Activated effector memory CD4-positive, alpha-beta T cell treated with anti-CD3 and anti-CD28 coated beads, Interleukin-2, amount 50 U/mL, for 16 hours (primary cell): ENCODE data around the gene CCRL2.
"Not testable (repeated sequence)": the region's sequence is repeated elsewhere in the genome, so short reads cannot be mapped to it uniquely, and the experiment has no call there.

Source experiments
- DNase-seq: peaks from one replicate; pipeline ENCODE4 v3.0.0-alpha.2; 2020

CCRL2 gene

GRCh38 chr3:46380471-46381221 lies 26.4 kb upstream of the CCRL2 start:
- DNase-seq, result no peak

GRCh38 chr3:46381625-46382024 lies 25.4 kb upstream of the CCRL2 start:
- DNase-seq, result no peak

- no peak for DNase-seq
Measured at GRCh38 chr3:46383211-46383950, 23.7 kb upstream of the CCRL2 start.

- no peak for DNase-seq
Measured at GRCh38 chr3:46383951-46384330, 23.1 kb upstream of the CCRL2 start.

- no peak for DNase-seq
Measured at GRCh38 chr3:46386205-46386604, 20.9 kb upstream of the CCRL2 start.

GRCh38 chr3:46388847-46389246 lies 18.2 kb upstream of the CCRL2 start:
- DNase-seq, result not testable (repeated sequence)

- no peak for DNase-seq
Measured at GRCh38 chr3:46389306-46389705, 17.8 kb upstream of the CCRL2 start.

GRCh38 chr3:46391526-46391925 lies 15.5 kb upstream of the CCRL2 start:
- not testable (repeated sequence) for DNase-seq

- DNase-seq, result no peak
Measured at GRCh38 chr3:46393011-46393410, 14.0 kb upstream of the CCRL2 start.

GRCh38 chr3:46393554-46394434 lies 13.3 kb upstream of the CCRL2 start:
- DNase-seq, result no peak

- no peak for DNase-seq
Measured at GRCh38 chr3:46395210-46395661, 11.8 kb upstream of the CCRL2 start.

GRCh38 chr3:46395766-46396530 lies 11.1 kb upstream of the CCRL2 start:
- no peak for DNase-seq

GRCh38 chr3:46397111-46397510 lies 9.9 kb upstream of the CCRL2 start:
- no peak for DNase-seq

- no peak for DNase-seq
Measured at GRCh38 chr3:46398186-46398955, 8.7 kb upstream of the CCRL2 start.

- no peak for DNase-seq
Measured at GRCh38 chr3:46399098-46399497, 8.0 kb upstream of the CCRL2 start.

- no peak for DNase-seq
Measured at GRCh38 chr3:46399557-46399956, 7.5 kb upstream of the CCRL2 start.

GRCh38 chr3:46400000-46400734 lies 6.9 kb upstream of the CCRL2 start:
- DNase-seq, result no peak

- DNase-seq, result no peak
Measured at GRCh38 chr3:46400846-46401245, 6.2 kb upstream of the CCRL2 start.

- DNase-seq, result no peak
Measured at GRCh38 chr3:46401579-46401978, 5.5 kb upstream of the CCRL2 start.

GRCh38 chr3:46402902-46403301 lies 4.2 kb upstream of the CCRL2 start:
- not testable (repeated sequence) for DNase-seq
